GM13976 (cell line): ENCODE measurements around the gene KDM2B.
"Not testable (repeated sequence)": the region's sequence is repeated elsewhere in the genome, so short reads cannot be mapped to it uniquely, and the experiment has no call there.

ENCODE experiments used
- DNase-seq: peaks from one replicate; pipeline ENCODE4 v3.0.0; 2012; ENCODE audit warnings: low spot score
- CTCF ChIP-seq: IDR thresholded peaks from 2 replicates; pipeline ENCODE4 v1.5.1; 2012; ENCODE audit warnings: borderline replicate concordance, mild to moderate bottlenecking; ENCODE audit not compliant: insufficient read depth; ENCODE audit errors: extremely low read depth, missing control alignments, control extremely low read depth
- in situ Hi-C: fragments of 300-500 bp; cut with MboI; formaldehyde crosslinking; loops from one replicate; pipeline ENCODE4 v1.12.0; 2022; ENCODE audit warnings: low sequenced_read_pairs, mixed read lengths, inconsistent platforms; ENCODE audit not compliant: unreplicated experiment

Gene KDM2B

GRCh38 chr12:121590476-121591143 lies 9.8 kb upstream of the KDM2B start:
- in situ Hi-C loops = no loop called here
- TF ChIP-seq CTCF = no peak
- peak; percentile 79 for DNase-seq

GRCh38 chr12:121584885-121585284 lies 4.1 kb upstream of the KDM2B start:
- in situ Hi-C loops, DNase-seq: not testable (repeated sequence)

GRCh38 chr12:121583334-121583661 lies 2.5 kb upstream of the KDM2B start:
- in situ Hi-C loops, DNase-seq: not testable (repeated sequence)

- in situ Hi-C loops = no loop called here
- no peak for TF ChIP-seq CTCF
- no peak for DNase-seq
These were observed 1.9 kb upstream of the KDM2B start for GRCh38 chr12:121582583-121583333.

GRCh38 chr12:121581686-121582429 lies 1.0 kb upstream of the KDM2B start:
- no peak for TF ChIP-seq CTCF
- in situ Hi-C loops = no loop called here
- DNase-seq = no peak

GRCh38 chr12:121579981-121580868 lies 598 bp downstream of the KDM2B start:
- no peak for TF ChIP-seq CTCF
- peak; percentile 79 for DNase-seq
- in situ Hi-C loops = no loop called here

GRCh38 chr12:121579190-121579791 lies 1.5 kb downstream of the KDM2B start:
- no peak for TF ChIP-seq CTCF
- peak; percentile 68 for DNase-seq
- in situ Hi-C loops = no loop called here
